SK-N-SH treated with all-trans-retinoic acid at 6 μM for 48 hours (cell line): ENCODE measurements around the gene OR2S2.

ENCODE experiments used
- ATAC-seq: fragments of 200-7000 bp; cut with Tn5 transposase; 3 replicates; pipeline ENCODE4 v1.9.1; 2020; ENCODE audit warnings: mild to moderate bottlenecking, moderate library complexity
- ARNTL ChIP-seq: fragments of 450-650 bp; formaldehyde crosslinking; IDR thresholded peaks from 2 replicates; pipeline ENCODE4 v1.5.0; 2020; ENCODE audit warnings: low read depth, mild to moderate bottlenecking, moderate library complexity, borderline replicate concordance
- BACH2 ChIP-seq: fragments of 250-450 bp; sonication (Bioruptor Pico); IDR thresholded peaks from 2 replicates; pipeline ENCODE4 v1.9.0; 2021; ENCODE audit warnings: mild to moderate bottlenecking, borderline replicate concordance
- CREB5 ChIP-seq: fragments of 250-450 bp; sonication (Bioruptor Pico); IDR thresholded peaks from 2 replicates; pipeline ENCODE4 v1.5.1; 2020; ENCODE audit warnings: low read depth, mild to moderate bottlenecking, moderate library complexity
- CSDC2 ChIP-seq: fragments of 250-450 bp; sonication (Bioruptor Pico); IDR thresholded peaks from 2 replicates; pipeline ENCODE4 v1.5.0; 2020; ENCODE audit warnings: mild to moderate bottlenecking, moderate library complexity
- ESRRG ChIP-seq: fragments of 250-450 bp; sonication (Bioruptor Pico); IDR thresholded peaks from 2 replicates; pipeline ENCODE4 v1.6.1; 2021; ENCODE audit warnings: mild to moderate bottlenecking
- GLIS3 ChIP-seq: fragments of 250-450 bp; sonication (Bioruptor Pico); IDR thresholded peaks from 2 replicates; pipeline ENCODE4 v1.5.0; 2020; ENCODE audit warnings: mild to moderate bottlenecking, moderate library complexity
- ISL1 ChIP-seq: fragments of 250-450 bp; sonication (Bioruptor Pico); IDR thresholded peaks from 2 replicates; pipeline ENCODE4 v2.1.2; 2022; ENCODE audit warnings: mild to moderate bottlenecking, moderate library complexity
- OSR1 ChIP-seq: fragments of 250-450 bp; sonication (Bioruptor Pico); IDR thresholded peaks from 2 replicates; pipeline ENCODE4 v1.8.0; 2022; ENCODE audit warnings: moderate library complexity, mild to moderate bottlenecking, inconsistent platforms
- PPARA ChIP-seq: fragments of 250-450 bp; sonication (Bioruptor Pico); IDR thresholded peaks from 2 replicates; pipeline ENCODE4 v1.5.0; 2020; ENCODE audit warnings: mild to moderate bottlenecking, borderline replicate concordance
- RARB ChIP-seq: fragments of 250-450 bp; sonication (Bioruptor Pico); IDR thresholded peaks from 2 replicates; pipeline ENCODE4 v1.8.0; 2021; ENCODE audit warnings: mild to moderate bottlenecking, moderate library complexity
- SNAI2 ChIP-seq: fragments of 250-450 bp; sonication (Bioruptor Pico); IDR thresholded peaks from 2 replicates; pipeline ENCODE4 v1.5.0; 2020; ENCODE audit warnings: mild to moderate bottlenecking, moderate library complexity
- TCF4 ChIP-seq: fragments of 250-450 bp; sonication (Bioruptor Pico); IDR thresholded peaks from 2 replicates; pipeline ENCODE4 v1.8.0; 2021; ENCODE audit warnings: mild to moderate bottlenecking, moderate library complexity, borderline replicate concordance
- TOX ChIP-seq: fragments of 250-450 bp; sonication (Bioruptor Pico); IDR thresholded peaks from 2 replicates; pipeline ENCODE4 v1.8.0; 2021; ENCODE audit warnings: mild to moderate bottlenecking, moderate library complexity, borderline replicate concordance
- ZC3H10 ChIP-seq: fragments of 250-450 bp; sonication (Bioruptor Pico); IDR thresholded peaks from 2 replicates; pipeline ENCODE4 v1.5.1; 2021; ENCODE audit warnings: mild to moderate bottlenecking, moderate library complexity
- ZFP3 ChIP-seq: fragments of 250-450 bp; sonication (Bioruptor Pico); IDR thresholded peaks from 2 replicates; pipeline ENCODE4 v1.5.0; 2020; ENCODE audit warnings: mild to moderate bottlenecking, moderate library complexity
- ZFP30 ChIP-seq: fragments of 450-650 bp; formaldehyde crosslinking; IDR thresholded peaks from 2 replicates; pipeline ENCODE4 v1.5.0; 2022; ENCODE audit warnings: mild to moderate bottlenecking, moderate library complexity
- ZNF565 ChIP-seq: fragments of 450-650 bp; formaldehyde crosslinking; conservative IDR thresholded peaks from 2 replicates; pipeline ENCODE4 v1.5.0; 2020; ENCODE audit warnings: low read depth, mild to moderate bottlenecking, moderate library complexity
- TF ChIP-seq, protein P1 (sequence below): fragments of 250-450 bp; sonication (Bioruptor Pico); IDR thresholded peaks from 2 replicates; pipeline ENCODE4 v1.8.0; 2021; ENCODE audit warnings: low read depth, mild to moderate bottlenecking, moderate library complexity, borderline replicate concordance
- TF ChIP-seq, protein P2 (sequence below): fragments of 250-450 bp; sonication (Bioruptor Pico); IDR thresholded peaks from 2 replicates; pipeline ENCODE4 v1.5.0; 2020; ENCODE audit warnings: mild to moderate bottlenecking, moderate library complexity
- TF ChIP-seq, protein P3 (sequence below): fragments of 250-450 bp; sonication (Bioruptor Pico); IDR thresholded peaks from 2 replicates; pipeline ENCODE4 v1.5.1; 2021; ENCODE audit warnings: mild to moderate bottlenecking, moderate library complexity

Gene OR2S2

GRCh38 chr9:35948451-35948850 lies 9.5 kb downstream of the OR2S2 start (continued):
- TF ChIP-seq TOX: no peak

- TF ChIP-seq PPARA (CRISPR knock-in tag) (0 out of 2 replicates have a peak, but pooled peaks have one; percentile 1), CSDC2 (CRISPR knock-in tag) (no peak)
- ATAC-seq: peak; percentile 94
Measured at GRCh38 chr9:35945341-35946018, 12.5 kb downstream of the OR2S2 start.

DNA sequence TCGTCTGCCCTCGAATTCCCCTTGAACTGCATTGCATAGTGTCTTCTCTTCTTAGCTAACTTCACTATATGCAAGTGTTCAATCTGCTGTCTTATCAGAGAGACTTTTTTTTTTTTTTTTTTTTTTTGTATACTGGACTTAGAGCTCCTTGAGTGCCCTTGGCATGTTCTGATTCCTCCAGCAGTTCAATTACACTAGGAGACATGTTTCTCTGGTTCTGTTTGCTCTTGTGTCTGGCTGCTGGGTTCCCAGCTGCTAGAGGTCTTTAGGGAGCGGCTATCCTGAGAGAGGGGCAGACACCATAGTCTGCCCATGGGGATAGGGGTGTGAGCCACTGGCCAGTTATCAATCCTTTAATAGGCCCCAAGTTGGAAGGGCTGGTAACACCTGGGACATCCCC lies 13.1 kb downstream of the OR2S2 start:
- no peak for ATAC-seq
- TF ChIP-seq BACH2 (CRISPR knock-in tag): no peak
- TF ChIP-seq RARB (CRISPR knock-in tag): no peak
- TF ChIP-seq, protein P1, sequence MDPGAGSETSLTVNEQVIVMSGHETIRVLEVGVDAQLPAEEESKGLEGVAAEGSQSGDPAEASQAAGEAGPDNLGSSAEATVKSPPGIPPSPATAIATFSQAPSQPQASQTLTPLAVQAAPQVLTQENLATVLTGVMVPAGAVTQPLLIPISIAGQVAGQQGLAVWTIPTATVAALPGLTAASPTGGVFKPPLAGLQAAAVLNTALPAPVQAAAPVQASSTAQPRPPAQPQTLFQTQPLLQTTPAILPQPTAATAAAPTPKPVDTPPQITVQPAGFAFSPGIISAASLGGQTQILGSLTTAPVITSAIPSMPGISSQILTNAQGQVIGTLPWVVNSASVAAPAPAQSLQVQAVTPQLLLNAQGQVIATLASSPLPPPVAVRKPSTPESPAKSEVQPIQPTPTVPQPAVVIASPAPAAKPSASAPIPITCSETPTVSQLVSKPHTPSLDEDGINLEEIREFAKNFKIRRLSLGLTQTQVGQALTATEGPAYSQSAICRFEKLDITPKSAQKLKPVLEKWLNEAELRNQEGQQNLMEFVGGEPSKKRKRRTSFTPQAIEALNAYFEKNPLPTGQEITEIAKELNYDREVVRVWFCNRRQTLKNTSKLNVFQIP: no peak
- no peak for TF ChIP-seq ZNF565 (CRISPR knock-in tag)
- no peak for TF ChIP-seq CREB5 (CRISPR knock-in tag)
- TF ChIP-seq CSDC2 (CRISPR knock-in tag): no peak
- TF ChIP-seq SNAI2 (CRISPR knock-in tag): no peak
- TF ChIP-seq, all 23 proteins: peak for 0

DNA sequence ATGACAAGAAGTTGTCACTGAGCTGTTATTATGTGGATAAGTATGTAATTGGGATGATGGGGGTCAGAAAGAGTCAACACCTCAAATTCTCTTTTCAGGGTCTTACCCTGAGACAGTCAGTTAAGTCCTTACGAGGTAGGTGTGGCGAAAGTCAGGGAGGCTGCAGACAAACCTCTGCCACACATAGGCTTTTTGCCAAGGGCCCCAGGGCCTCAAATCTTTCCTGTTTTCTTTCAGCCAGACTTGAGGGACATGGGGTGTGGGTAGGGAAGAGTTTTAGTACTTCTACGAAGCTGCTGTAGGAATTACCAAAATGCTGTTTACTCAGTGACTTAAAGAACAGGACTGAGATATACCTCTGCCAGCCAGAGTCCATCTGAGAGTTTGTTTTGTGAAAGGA lies 13.8 kb downstream of the OR2S2 start:
- no peak for TF ChIP-seq TCF4 (CRISPR knock-in tag)
- TF ChIP-seq ZFP30 (CRISPR knock-in tag): no peak
- TF ChIP-seq, protein P2, sequence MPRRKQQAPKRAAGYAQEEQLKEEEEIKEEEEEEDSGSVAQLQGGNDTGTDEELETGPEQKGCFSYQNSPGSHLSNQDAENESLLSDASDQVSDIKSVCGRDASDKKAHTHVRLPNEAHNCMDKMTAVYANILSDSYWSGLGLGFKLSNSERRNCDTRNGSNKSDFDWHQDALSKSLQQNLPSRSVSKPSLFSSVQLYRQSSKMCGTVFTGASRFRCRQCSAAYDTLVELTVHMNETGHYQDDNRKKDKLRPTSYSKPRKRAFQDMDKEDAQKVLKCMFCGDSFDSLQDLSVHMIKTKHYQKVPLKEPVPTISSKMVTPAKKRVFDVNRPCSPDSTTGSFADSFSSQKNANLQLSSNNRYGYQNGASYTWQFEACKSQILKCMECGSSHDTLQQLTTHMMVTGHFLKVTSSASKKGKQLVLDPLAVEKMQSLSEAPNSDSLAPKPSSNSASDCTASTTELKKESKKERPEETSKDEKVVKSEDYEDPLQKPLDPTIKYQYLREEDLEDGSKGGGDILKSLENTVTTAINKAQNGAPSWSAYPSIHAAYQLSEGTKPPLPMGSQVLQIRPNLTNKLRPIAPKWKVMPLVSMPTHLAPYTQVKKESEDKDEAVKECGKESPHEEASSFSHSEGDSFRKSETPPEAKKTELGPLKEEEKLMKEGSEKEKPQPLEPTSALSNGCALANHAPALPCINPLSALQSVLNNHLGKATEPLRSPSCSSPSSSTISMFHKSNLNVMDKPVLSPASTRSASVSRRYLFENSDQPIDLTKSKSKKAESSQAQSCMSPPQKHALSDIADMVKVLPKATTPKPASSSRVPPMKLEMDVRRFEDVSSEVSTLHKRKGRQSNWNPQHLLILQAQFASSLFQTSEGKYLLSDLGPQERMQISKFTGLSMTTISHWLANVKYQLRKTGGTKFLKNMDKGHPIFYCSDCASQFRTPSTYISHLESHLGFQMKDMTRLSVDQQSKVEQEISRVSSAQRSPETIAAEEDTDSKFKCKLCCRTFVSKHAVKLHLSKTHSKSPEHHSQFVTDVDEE (CRISPR knock-in tag): no peak
- no peak for TF ChIP-seq OSR1
- TF ChIP-seq TOX: no peak
- TF ChIP-seq ISL1 (CRISPR knock-in tag): no peak
- no peak for TF ChIP-seq GLIS3 (CRISPR knock-in tag)
- TF ChIP-seq, protein P3, sequence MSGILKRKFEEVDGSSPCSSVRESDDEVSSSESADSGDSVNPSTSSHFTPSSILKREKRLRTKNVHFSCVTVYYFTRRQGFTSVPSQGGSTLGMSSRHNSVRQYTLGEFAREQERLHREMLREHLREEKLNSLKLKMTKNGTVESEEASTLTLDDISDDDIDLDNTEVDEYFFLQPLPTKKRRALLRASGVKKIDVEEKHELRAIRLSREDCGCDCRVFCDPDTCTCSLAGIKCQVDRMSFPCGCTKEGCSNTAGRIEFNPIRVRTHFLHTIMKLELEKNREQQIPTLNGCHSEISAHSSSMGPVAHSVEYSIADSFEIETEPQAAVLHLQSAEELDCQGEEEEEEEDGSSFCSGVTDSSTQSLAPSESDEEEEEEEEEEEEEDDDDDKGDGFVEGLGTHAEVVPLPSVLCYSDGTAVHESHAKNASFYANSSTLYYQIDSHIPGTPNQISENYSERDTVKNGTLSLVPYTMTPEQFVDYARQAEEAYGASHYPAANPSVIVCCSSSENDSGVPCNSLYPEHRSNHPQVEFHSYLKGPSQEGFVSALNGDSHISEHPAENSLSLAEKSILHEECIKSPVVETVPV (CRISPR knock-in tag): no peak
- no peak for TF ChIP-seq SNAI2 (CRISPR knock-in tag)
- no peak for TF ChIP-seq ZFP3 (CRISPR knock-in tag)
- TF ChIP-seq ESRRG (CRISPR knock-in tag): no peak
- TF ChIP-seq, protein P1: no peak
- TF ChIP-seq CREB5 (CRISPR knock-in tag): no peak
- TF ChIP-seq ARNTL (CRISPR knock-in tag): no peak
- TF ChIP-seq ZC3H10 (CRISPR knock-in tag): no peak
- no peak for TF ChIP-seq RARB (CRISPR knock-in tag)
- no peak for TF ChIP-seq CSDC2 (CRISPR knock-in tag)
- TF ChIP-seq ZNF565 (CRISPR knock-in tag): no peak
- ATAC-seq: no peak
